T-helper 1 cell treated with Interleukin-12 subunit alpha and Interleukin-12 subunit beta and Interleukin-4 antibody, amounts not matched to agents 30 μg/mL and 1 μg/mL, for 36 hours (primary cell): ENCODE measurements around the gene ZBTB40.

Experiments
- H3K27ac Mint-ChIP-seq: one replicate; pipeline ENCODE4 v1.8.0; 2021; ENCODE audit warnings: mild to moderate bottlenecking, mixed read lengths
- H3K27me3 Mint-ChIP-seq: one replicate; pipeline ENCODE4 v1.8.0; 2021; ENCODE audit warnings: low read depth, mixed read lengths
- H3K36me3 Mint-ChIP-seq: one replicate; pipeline ENCODE4 v1.8.0; 2021; ENCODE audit warnings: low read depth, mixed read lengths
- H3K4me1 Mint-ChIP-seq: one replicate; pipeline ENCODE4 v1.8.0; 2021; ENCODE audit warnings: low read depth, mixed read lengths
- H3K4me3 Mint-ChIP-seq: one replicate; pipeline ENCODE4 v1.8.0; 2021; ENCODE audit warnings: mild to moderate bottlenecking, moderate library complexity, mixed read lengths
- H3K9me3 Mint-ChIP-seq: one replicate; pipeline ENCODE4 v1.8.0; 2021; ENCODE audit warnings: mixed read lengths

ZBTB40 gene

GRCh38 chr1:22449636-22450035, 2.0 kb upstream of the ZBTB40 start:
- Mint-ChIP-seq H3K4me3 (no peak overlapping the region), H3K4me1 (peaks cover 18% of the 10 kb centered on the region), H3K27ac (no peak overlapping the region)

GRCh38 chr1:22450351-22451021, 1.2 kb upstream of the ZBTB40 start:
- H3K4me3 Mint-ChIP-seq = peak overlapping the region; percentile 62
- peaks cover 18% of the 10 kb centered on the region for H3K4me1 Mint-ChIP-seq
- peaks cover 3% of the 10 kb centered on the region for H3K9me3 Mint-ChIP-seq
- peak overlapping the region; percentile 4 for H3K27ac Mint-ChIP-seq
- peaks cover 8% of the 10 kb centered on the region for H3K27me3 Mint-ChIP-seq
- H3K36me3 Mint-ChIP-seq = no peaks in the 10 kb centered on the region

More at GRCh38 chr1:22449636-22450035, 2.0 kb upstream of the ZBTB40 start:
- Mint-ChIP-seq H3K9me3 (peaks cover 3% of the 10 kb centered on the region), H3K27me3 (peaks cover 14% of the 10 kb centered on the region), H3K36me3 (no peaks in the 10 kb centered on the region)

DNA sequence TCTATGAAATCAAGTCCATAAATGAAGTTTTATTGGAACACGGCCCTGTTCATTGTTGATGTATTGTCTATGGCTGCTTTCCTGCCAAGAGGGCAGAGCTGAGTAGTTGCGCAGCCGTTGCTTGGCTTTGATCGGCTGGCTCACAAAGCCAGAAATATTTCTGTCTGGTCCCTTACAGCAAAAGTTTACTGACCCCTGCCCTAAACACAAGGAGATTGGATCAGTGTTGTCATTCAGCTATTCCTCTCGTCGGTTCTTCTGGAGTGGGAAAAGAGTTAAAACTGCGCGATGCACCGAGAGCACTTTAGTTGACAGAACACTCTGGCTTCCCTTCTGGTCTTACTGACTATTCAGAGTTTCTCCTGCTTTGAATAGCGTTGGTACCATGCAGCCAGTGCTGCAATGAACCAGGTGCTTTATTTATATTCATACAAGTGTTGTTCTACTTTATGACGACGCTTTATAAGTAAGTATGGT, 868 bp downstream of the ZBTB40 start:
- Mint-ChIP-seq H3K4me1 (peaks cover 18% of the 10 kb centered on the region), H3K9me3 (peaks cover 3% of the 10 kb centered on the region), H3K4me3 (peak overlapping the region; percentile 94), H3K36me3 (no peaks in the 10 kb centered on the region), H3K27me3 (no peaks in the 10 kb centered on the region), H3K27ac (peak overlapping the region; percentile 91)

GRCh38 chr1:22453181-22453580, 1.5 kb downstream of the ZBTB40 start:
- H3K9me3 Mint-ChIP-seq = peaks cover 3% of the 10 kb centered on the region
- peaks cover 2% of the 10 kb centered on the region for H3K36me3 Mint-ChIP-seq
- H3K27me3 Mint-ChIP-seq = no peaks in the 10 kb centered on the region
- peak overlapping the region; percentile 94 for H3K4me3 Mint-ChIP-seq
- no peak overlapping the region for H3K27ac Mint-ChIP-seq
- H3K4me1 Mint-ChIP-seq = peaks cover 21% of the 10 kb centered on the region

DNA sequence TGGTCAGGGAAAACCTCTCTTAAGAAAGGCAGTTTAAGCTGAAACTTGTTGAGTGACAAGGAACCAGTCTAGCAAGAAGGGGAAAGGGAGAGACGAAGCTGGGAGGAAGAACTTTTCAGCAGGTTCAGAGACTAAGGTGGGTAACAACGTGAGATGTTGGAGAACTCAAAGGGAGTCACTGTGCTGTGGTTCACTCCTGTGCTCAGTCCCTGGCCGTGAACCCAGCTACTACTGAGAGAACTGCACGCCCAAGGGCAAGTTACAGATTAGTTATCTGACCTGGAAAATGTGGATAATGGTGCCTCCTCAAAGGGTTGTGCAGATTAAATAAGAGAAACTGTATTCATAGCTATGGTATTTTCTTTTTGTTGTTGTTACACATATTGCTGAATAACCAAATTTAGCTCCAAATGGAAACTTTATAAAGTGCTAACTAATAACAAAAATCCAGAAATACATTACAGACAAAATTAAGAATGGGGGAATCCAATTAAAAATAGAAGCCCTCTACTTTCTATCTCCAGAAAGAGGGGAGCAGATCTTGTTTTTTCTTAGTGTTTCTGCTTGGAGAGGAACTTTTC, 2.9 kb downstream of the ZBTB40 start:
- Mint-ChIP-seq H3K27ac (no peak overlapping the region), H3K36me3 (peaks cover 2% of the 10 kb centered on the region), H3K27me3 (no peaks in the 10 kb centered on the region), H3K4me1 (peaks cover 21% of the 10 kb centered on the region), H3K4me3 (no peak overlapping the region), H3K9me3 (peaks cover 3% of the 10 kb centered on the region)

DNA sequence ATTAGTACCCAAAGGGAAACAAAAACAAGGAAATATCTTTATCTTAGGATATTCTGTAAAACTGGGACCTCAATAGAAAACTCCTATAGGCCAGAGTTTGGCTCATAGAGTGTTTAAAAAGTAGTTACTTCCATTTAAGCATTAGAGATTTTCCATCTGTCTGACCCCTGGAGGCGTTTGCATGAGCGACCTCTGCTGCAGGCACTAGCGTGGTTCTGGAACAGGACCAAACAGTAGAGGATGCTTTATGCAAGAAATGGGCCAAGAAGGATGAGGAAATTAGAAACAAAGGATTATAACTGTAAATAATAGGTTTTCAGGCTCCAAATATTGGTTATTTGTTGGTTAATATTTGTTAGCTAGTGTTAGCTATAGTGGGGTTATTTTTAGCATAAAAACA, 5.7 kb downstream of the ZBTB40 start:
- H3K9me3 Mint-ChIP-seq = no peaks in the 10 kb centered on the region
- no peak overlapping the region for H3K27ac Mint-ChIP-seq
- H3K4me3 Mint-ChIP-seq = no peak overlapping the region
- H3K27me3 Mint-ChIP-seq = no peaks in the 10 kb centered on the region
- peaks cover 18% of the 10 kb centered on the region for H3K4me1 Mint-ChIP-seq
- H3K36me3 Mint-ChIP-seq = peaks cover 4% of the 10 kb centered on the region

DNA sequence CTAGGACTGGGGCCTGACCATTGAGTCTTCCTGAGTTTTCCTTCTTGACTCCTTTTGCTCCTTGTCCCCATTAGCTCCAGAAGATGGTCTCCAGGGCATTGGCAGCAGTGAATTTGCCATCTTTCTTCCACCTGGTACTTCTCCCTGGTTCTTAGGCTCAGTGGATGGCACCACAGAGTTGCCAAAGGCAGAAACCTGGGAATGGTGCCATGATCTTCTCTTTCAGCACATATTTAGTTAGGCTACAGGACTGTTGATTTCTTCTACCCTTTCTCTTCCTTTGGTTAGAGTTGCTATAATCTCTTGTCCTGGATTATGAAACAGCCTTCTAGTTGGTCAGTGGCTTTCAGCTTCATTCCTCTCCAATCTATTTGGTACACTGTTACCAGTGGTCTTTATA, 6.2 kb downstream of the ZBTB40 start:
- H3K9me3 Mint-ChIP-seq = no peaks in the 10 kb centered on the region
- no peak overlapping the region for H3K27ac Mint-ChIP-seq
- H3K27me3 Mint-ChIP-seq = no peaks in the 10 kb centered on the region
- peaks cover 4% of the 10 kb centered on the region for H3K36me3 Mint-ChIP-seq
- peaks cover 13% of the 10 kb centered on the region for H3K4me1 Mint-ChIP-seq
- H3K4me3 Mint-ChIP-seq = no peak overlapping the region

DNA sequence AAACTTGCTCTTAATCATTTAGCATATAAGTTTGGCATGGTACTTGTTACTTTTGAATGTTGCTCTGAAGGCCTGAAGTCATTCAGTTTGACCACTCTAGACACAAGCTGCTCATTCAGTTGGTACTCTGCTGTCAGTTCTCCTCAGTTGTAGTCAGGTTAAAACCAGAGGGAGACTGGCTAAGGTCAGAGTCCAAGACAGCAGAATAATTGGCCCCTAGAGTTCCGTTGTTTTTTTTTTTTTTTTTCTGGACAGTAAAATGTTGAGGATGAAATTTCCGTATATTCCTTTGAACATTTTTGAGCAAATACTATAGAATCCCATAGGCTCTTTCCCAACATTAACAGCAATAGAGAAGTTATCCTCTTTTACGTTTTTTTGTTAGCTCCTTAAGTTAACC, 9.4 kb downstream of the ZBTB40 start:
- H3K36me3 Mint-ChIP-seq = peaks cover 4% of the 10 kb centered on the region
- H3K27me3 Mint-ChIP-seq = no peaks in the 10 kb centered on the region

DNA sequence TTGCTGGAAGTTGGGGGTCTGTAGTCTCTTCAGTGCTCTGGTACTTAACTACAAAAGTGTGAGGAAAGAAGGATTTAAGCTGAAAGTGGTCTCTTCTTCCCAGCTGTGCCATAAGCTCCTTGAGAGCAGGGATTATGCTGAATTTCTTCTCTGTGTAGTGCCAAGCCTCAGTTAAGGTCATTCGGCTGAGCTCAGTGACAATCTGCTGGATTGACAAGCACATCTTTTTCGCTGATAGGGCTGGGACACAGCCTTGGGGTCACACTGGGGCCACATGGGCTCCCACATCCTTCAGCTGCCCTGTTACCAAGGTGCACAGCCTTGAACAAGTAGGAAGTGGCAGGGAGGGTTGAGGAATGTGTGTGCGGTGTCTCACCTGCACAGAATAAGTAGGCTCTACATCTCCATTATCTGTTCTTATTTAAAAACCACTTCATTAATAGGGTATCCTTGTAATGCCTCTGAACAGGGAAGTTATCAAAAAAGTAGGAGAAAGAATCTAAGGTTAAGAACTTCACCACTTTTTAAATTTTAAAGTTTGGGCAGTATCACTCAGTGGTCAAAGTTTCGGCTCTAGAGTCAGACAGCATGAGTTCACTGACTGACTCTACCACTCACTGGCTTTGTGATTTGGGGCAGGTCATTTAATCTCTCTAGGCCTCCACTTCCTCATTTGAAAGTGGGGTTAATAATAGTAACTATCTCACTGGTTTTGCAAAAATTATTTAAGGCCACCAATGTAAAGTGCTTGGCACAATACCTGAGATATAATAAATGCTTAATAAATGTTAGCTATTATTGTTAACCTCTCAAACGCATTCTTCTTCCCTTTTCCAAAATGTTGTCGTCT, 10.3 kb downstream of the ZBTB40 start:
- H3K4me1 Mint-ChIP-seq = peaks cover 3% of the 10 kb centered on the region
- no peak overlapping the region for H3K27ac Mint-ChIP-seq
- no peak overlapping the region for H3K4me3 Mint-ChIP-seq
- no peaks in the 10 kb centered on the region for H3K27me3 Mint-ChIP-seq
- peaks cover 4% of the 10 kb centered on the region for H3K36me3 Mint-ChIP-seq
- H3K9me3 Mint-ChIP-seq = peaks cover 7% of the 10 kb centered on the region

More for the DNA sequence above, 9.4 kb downstream of the ZBTB40 start:
- no peak overlapping the region for H3K4me3 Mint-ChIP-seq
- peaks cover 3% of the 10 kb centered on the region for H3K4me1 Mint-ChIP-seq
- H3K9me3 Mint-ChIP-seq = peaks cover 7% of the 10 kb centered on the region
- no peak overlapping the region for H3K27ac Mint-ChIP-seq

DNA sequence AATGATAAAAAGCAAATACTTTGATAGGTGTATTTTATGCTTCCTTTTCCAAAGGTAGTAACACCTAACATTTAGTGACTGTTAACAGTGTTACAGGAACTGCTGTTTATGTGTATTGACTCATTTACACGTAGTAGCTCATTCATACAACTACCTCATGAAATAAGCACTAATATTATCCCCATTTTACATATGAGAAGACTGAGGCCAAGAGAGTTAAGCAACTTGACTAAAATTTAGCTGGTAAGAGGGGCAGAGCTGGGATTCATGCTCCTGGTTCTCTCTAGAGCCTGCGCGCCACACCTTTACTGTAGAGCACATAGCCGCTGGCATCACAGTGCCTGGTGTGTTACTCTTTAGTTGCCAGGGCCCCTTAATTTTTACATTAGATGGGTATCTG, 11.3 kb downstream of the ZBTB40 start:
- Mint-ChIP-seq H3K36me3 (peaks cover 3% of the 10 kb centered on the region), H3K9me3 (peaks cover 7% of the 10 kb centered on the region), H3K4me3 (no peak overlapping the region), H3K27me3 (no peaks in the 10 kb centered on the region), H3K27ac (no peak overlapping the region), H3K4me1 (peaks cover 3% of the 10 kb centered on the region)

- no peak overlapping the region for H3K27ac Mint-ChIP-seq
- H3K36me3 Mint-ChIP-seq = peaks cover 2% of the 10 kb centered on the region
- H3K4me3 Mint-ChIP-seq = no peak overlapping the region
- peaks cover 7% of the 10 kb centered on the region for H3K9me3 Mint-ChIP-seq
- H3K4me1 Mint-ChIP-seq = no peaks in the 10 kb centered on the region
- no peaks in the 10 kb centered on the region for H3K27me3 Mint-ChIP-seq
Observed at GRCh38 chr1:22465015-22465565, 13.4 kb downstream of the ZBTB40 start.

DNA sequence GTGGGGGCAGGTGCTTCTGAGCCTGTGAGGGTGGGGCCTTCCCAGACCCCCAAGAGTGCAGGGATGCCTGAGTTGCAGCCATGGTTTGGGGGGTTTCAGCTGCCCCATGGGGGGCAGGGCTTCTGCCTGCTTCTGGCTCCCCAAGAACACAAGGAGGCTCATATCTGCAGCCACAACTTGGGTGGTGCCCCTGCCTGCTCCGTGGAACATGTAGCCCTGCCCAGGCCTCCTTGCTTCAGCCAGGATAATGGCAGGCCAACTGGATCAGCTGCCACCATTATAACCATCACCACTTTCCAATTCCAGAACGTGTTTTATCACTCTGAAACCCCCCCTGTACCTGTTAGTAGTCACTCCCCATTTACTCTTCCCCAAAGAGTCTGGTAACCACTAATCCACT, 14.0 kb downstream of the ZBTB40 start:
- Mint-ChIP-seq H3K4me3 (no peak overlapping the region), H3K27me3 (no peaks in the 10 kb centered on the region), H3K36me3 (peaks cover 2% of the 10 kb centered on the region), H3K27ac (no peak overlapping the region), H3K4me1 (no peaks in the 10 kb centered on the region), H3K9me3 (peaks cover 7% of the 10 kb centered on the region)

GRCh38 chr1:22470227-22470626, 18.6 kb downstream of the ZBTB40 start:
- H3K9me3 Mint-ChIP-seq = no peaks in the 10 kb centered on the region
- no peak overlapping the region for H3K27ac Mint-ChIP-seq
- H3K27me3 Mint-ChIP-seq = no peaks in the 10 kb centered on the region
- H3K36me3 Mint-ChIP-seq = no peaks in the 10 kb centered on the region
- H3K4me3 Mint-ChIP-seq = no peak overlapping the region
- H3K4me1 Mint-ChIP-seq = no peaks in the 10 kb centered on the region

DNA sequence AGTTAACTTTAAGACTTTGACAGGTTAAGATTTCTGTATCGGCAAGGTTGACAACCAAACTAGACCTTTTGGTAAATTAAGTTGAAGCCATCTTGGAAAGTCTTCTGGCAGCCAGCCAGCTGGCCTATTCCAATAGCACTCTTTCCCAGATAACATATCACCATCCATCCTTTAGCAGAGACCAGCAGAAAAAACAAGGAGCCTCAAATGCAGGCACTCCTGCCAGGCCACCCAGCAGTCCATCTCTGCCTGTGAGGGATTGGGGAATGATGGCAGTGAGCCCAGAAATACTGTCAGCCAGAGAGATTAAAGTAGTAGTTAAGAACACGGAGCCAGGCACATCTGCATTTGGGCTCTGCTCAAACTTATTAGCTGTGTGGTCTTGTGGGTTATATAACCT, 19.4 kb downstream of the ZBTB40 start:
- H3K36me3 Mint-ChIP-seq = no peaks in the 10 kb centered on the region
- no peak overlapping the region for H3K4me3 Mint-ChIP-seq
- no peaks in the 10 kb centered on the region for H3K9me3 Mint-ChIP-seq
- H3K27me3 Mint-ChIP-seq = no peaks in the 10 kb centered on the region
- no peak overlapping the region for H3K27ac Mint-ChIP-seq
- H3K4me1 Mint-ChIP-seq = no peaks in the 10 kb centered on the region
